22Rv1 (cell line): Measurements from ENCODE around the gene CTTNBP2.

Source experiments
- H3K27ac ChIP-seq: fragments of 450-650 bp; 2 replicates; pipeline ENCODE4 v1.5.1; 2017
- ZFX ChIP-seq: fragments of 450-650 bp; IDR thresholded peaks from 2 replicates; pipeline ENCODE4 v1.6.1; 2017; ENCODE audit warnings: antibody characterized with exemption, borderline replicate concordance
- TF ChIP-seq, protein P1 (sequence below): fragments of 450-650 bp; IDR thresholded peaks from 2 replicates; pipeline ENCODE4 v1.5.1; 2017; ENCODE audit warnings: mild to moderate bottlenecking

The CTTNBP2 gene

DNA sequence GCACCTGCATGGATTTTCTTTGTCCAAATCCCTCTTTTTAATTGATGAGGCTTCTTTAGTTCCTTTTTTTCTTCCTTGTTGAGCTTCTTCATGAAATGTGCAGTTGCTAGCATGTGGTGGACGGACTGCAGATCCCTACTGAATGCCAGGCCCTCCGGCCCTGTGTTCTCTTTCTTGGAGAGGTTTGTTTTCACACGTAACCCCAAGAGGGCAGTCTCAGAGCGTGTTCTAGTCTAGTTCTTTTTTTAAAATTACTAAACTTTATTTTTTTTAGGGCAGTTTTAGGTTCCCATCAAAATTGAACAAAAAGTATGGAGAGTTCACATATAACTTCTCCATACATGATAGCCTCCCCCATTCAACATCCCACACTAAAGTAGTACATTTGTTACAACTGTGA is 203.4 kb downstream of the CTTNBP2 start:
- H3K27ac ChIP-seq = no peak overlapping the region
- TF ChIP-seq, protein P1, sequence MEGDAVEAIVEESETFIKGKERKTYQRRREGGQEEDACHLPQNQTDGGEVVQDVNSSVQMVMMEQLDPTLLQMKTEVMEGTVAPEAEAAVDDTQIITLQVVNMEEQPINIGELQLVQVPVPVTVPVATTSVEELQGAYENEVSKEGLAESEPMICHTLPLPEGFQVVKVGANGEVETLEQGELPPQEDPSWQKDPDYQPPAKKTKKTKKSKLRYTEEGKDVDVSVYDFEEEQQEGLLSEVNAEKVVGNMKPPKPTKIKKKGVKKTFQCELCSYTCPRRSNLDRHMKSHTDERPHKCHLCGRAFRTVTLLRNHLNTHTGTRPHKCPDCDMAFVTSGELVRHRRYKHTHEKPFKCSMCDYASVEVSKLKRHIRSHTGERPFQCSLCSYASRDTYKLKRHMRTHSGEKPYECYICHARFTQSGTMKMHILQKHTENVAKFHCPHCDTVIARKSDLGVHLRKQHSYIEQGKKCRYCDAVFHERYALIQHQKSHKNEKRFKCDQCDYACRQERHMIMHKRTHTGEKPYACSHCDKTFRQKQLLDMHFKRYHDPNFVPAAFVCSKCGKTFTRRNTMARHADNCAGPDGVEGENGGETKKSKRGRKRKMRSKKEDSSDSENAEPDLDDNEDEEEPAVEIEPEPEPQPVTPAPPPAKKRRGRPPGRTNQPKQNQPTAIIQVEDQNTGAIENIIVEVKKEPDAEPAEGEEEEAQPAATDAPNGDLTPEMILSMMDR = no peak
- no peak for TF ChIP-seq ZFX

DNA sequence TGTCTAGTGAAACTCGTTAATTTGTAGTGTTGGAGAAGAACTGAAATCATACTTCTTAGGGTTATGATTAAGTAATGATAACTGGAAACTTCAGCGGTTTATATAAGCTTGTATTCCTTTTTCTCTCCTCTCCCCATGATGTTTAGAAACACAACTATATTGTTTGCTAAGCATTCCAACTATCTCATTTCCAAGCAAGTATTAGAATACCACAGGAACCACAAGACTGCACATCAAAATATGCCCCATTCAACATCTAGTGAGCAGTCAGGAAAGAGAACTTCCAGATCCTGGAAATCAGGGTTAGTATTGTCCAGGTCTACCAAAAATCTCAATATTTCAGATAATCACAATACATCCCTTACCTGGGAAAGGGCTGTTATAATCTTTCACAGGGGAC is 205.8 kb downstream of the CTTNBP2 start:
- no peak overlapping the region for H3K27ac ChIP-seq
- TF ChIP-seq ZFX = no peak
- TF ChIP-seq, protein P1 = no peak

DNA sequence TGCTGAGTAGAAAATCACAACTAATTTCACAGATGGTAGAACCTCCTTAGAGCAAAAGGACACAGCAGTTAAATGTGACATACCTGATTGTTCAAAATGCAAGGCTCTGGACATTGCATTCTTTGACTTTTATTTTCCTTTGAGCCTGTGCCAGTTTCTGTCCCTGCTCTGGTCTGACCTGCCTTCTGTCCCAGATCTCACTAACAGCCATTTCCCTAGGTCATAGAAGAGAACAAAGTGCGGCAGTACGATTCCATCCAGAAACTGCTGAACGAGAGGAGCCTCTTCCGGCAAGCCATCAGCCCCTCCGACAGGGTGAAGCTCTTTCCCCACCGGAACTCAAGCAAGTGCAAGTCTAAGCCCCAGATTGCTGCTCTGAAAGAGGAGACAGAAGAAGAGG is 206.6 kb downstream of the CTTNBP2 start:
- TF ChIP-seq, protein P1 = no peak
- TF ChIP-seq ZFX = no peak
- H3K27ac ChIP-seq = no peak overlapping the region

DNA sequence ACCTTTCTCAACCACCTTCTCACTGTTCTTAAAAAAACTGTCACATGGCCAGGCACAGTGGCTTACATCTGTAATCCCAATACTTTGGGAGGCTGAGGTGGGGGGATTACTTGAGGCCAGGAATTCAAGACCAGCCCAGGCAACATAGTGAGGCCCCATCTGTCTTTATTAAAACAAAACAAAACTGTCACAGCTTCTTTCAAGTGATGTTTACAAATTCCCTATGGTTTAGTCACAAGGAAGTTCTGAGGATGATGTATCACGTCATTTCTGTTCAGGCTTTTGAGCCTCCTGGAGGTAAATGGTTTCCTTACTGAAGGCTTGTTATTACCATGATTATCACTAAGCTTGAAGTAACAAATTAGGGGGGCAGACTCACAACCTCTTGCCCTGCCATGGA is 207.2 kb downstream of the CTTNBP2 start:
- no peak overlapping the region for H3K27ac ChIP-seq
- no peak for TF ChIP-seq ZFX
- TF ChIP-seq, protein P1 = no peak

DNA sequence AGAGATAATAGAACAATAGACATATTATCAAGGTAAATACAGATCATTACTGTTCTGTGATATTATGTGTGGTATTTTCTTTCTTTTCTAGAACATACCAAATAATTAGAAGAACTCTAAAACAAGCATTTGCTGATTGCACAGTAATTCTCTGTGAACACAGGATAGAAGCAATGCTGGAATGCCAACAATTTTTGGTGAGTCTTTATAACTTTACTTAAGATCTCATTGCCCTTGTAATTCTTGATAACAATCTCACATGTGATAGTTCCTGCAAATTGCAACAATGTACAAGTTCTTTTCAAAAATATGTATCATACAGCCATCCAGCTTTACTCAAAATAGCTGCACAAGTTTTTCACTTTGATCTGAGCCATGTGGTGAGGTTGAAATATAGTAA is 207.9 kb downstream of the CTTNBP2 start:
- H3K27ac ChIP-seq = no peak overlapping the region
- TF ChIP-seq, protein P1 = no peak
- no peak for TF ChIP-seq ZFX

DNA sequence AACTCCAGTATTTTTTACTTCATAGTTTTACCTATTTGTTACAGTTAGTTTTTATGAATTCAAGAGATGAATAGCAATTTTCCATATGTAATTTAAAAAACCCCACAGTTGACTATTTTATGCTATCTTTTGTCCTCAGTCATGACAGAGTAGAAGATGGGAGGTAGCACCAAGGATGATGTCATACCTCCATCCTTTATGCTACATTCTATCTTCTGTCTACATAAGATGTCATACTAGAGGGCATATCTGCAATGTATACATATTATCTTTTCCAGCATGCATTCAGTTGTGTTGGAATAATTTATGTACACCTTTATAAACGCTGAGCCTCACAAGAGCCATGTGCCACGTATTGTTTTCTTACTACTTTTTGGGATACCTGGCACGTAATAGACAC is 209.2 kb downstream of the CTTNBP2 start:
- H3K27ac ChIP-seq = no peak overlapping the region
- no peak for TF ChIP-seq ZFX
- TF ChIP-seq, protein P1 = no peak

DNA sequence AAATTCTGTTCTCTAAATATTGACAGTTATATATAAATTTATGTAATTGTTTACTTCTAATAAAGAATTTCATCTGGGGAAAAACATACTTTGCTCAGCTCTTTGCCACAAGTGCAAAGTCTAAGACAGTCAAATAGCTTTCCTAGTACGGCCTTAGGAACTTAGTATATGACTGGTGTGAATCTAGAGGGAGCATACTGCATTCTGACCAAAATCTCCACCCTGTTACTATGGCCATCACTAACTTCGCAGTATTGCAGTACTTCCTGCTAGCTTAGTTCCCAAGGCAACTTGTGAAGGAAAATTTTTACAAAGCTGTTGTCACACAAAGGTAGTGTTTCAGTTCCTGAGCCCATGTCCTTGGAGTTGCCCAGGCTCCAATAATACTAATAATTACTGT is 211.9 kb downstream of the CTTNBP2 start:
- no peak overlapping the region for H3K27ac ChIP-seq
- TF ChIP-seq, protein P1 = no peak
- no peak for TF ChIP-seq ZFX
